ENCODE measurements around the gene LGALS1.

LGALS1 gene

DNA sequence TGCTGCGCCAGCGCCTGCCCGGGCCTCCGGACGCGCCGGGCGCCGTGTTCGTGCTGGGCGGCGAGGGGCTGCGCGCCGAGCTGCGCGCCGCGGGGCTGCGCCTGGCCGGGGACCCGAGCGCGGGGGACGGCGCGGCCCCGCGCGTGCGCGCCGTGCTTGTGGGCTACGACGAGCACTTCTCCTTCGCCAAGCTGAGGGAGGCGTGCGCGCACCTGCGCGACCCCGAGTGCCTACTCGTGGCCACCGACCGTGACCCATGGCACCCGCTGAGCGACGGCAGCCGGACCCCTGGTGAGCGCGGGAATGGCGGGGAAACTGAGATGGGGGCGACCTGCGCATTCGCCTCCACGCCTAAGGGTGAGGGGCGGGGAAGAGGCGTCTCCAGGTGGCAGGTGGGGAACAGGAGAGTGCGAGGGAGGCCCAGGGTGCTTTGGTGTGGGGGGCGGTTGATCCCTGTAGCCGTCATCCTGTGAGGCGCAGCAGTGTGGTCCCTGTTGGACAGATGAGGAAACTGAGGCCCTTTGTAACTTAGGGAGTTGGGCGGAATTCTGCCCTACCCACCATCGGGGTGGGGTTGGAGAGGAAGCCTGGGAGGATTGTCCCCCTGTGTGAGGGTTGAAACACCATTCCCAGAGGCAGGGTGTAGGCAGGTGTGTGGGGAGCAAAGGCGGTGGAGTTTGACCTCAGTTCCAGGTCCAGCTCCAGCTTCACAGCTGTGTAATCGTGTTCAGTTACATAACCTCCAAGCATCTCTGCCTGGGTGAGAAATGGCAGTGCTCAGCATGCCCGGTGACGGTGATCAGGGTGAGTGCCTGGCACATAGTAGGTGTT, 16.2 kb upstream of the LGALS1 start:
- H3K4me3 ChIP-seq, result peak overlapping the region; percentile 32 to 71 (median 46)
- H3K27ac ChIP-seq, result peak overlapping the region in 9 of 21 experiments; percentile 44 to 81 (median 61)

- Histone ChIP-seq H3K27ac (peak overlapping the region in 7 of 21 experiments; percentile 2 to 58 (median 23)), H3K4me3 (peak overlapping the region in 4 of 7 experiments; percentile 41 to 71 (median 56))
Measured at GRCh38 chr22:37659897-37660708, 15.3 kb upstream of the LGALS1 start.

DNA sequence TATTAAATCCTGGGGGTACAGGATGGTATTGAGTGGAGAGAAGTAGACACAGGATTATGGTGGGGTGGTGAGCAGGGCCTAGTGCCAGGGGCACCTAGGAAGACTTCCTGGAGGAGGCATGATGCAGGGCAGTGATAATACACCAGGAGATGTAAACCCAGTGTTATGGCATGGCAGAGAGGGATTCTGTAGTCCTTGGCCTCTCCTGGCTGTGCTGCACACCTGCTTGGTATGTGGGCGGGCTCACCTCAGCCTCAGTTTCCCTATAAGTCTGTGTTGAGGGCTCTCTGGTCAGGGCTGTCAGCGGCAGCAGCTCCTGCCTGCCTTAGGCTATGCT, 14.8 kb upstream of the LGALS1 start:
- Histone ChIP-seq H3K27ac (peak overlapping the region in 9 of 21 experiments; percentile 2 to 58 (median 13)), H3K4me3 (no peak overlapping the region)

GRCh38 chr22:37661160-37661924, 14.1 kb upstream of the LGALS1 start:
- H3K4me3 ChIP-seq, result no peak overlapping the region

DNA sequence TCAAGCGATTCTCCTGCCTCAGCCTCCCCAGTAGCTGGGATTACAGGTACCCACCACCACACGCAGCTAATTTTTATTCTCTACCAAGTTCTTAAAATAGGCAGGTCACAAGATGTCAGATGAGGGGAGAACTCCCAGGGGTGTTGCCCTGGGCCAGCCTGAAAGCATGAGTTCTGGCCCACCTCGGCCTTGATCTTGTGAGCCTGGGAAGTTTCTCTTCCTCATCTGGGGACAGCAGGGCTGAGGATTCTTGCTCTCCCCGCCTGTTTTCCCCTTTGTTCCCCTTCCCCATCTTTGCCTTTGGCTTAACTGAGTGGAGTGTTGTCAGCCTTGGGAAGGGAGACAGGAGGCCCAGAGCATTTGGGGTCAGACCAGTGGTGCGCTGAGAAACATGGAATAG, 13.4 kb upstream of the LGALS1 start:
- H3K27ac ChIP-seq, result peak overlapping the region in 12 of 21 experiments; percentile 3 to 65 (median 28)
- no peak overlapping the region for H3K4me3 ChIP-seq

More at GRCh38 chr22:37661160-37661924, 14.1 kb upstream of the LGALS1 start:
- peak overlapping the region in 11 of 21 experiments; percentile 2 to 67 (median 20) for H3K27ac ChIP-seq

DNA sequence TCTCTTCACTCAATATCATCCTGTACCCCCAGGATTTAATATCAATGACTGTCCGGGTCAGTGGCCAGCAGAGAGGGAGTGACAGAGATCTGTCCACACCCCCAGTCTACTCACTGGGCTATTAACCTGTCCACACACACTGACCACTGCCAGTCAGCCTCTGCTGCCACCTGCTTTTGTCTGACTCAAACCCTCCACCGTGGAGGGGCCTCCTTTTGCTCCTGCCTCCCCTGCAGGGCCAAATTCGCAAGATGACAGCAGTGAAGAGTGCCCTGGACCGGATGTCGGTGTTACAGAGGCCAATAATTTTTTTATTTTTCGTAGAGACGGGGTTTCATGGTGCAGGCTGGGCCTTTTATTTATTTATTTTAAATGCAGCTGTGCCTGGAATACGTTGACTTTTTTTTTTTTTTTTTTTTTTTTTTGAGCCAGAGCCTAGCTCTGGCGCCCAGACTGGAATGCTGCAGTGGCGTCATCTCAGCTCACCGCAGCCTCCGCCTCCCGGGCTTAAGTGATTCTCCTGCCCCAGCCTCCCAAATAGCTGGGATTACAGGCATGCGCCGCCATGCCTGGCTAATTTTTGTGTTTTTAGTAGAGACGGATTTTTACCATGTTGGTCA, 11.8 kb upstream of the LGALS1 start:
- Histone ChIP-seq H3K4me3 (no peak overlapping the region), H3K27ac (no peak overlapping the region)

DNA sequence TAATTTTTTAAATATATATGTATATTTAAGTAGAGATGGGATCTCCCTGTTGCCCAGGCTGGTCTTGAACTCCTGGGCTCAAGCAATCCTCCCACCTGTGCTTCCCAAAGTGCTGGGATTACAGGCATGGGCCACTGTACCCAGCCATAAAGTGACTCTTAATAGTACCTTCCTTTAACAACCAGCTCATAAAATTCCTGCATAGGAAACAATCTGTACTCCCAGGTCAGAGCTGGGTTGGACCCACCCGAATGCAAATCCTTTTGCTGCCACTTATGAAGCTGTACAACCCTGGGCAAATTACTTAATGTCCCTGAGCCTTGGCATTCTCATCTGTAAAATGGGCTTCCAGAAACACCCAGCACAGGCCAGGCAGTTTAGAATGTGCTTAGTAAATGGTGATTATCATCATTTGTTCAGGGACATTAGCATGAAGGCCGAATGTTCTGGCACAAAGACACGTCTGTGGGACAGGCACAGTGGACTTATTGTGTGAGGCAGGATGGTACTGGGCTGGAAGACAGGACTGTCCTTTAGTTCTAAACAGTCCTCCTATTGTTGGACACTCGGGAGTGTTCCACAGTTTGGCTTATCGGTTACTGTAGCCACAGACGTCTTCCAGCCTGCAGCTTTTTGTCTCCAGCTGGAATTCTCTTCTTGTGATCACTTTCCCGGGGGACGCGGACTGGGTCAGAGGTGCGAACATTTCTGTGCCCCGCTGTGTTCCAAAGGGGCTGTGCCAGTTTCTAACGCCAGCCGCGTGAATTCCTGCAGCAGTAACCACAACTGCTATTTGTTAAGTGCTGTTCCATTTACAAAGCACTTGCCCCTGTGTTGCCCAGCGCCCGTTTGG, 11.0 kb upstream of the LGALS1 start:
- Histone ChIP-seq H3K4me3 (no peak overlapping the region), H3K27ac (no peak overlapping the region)

DNA sequence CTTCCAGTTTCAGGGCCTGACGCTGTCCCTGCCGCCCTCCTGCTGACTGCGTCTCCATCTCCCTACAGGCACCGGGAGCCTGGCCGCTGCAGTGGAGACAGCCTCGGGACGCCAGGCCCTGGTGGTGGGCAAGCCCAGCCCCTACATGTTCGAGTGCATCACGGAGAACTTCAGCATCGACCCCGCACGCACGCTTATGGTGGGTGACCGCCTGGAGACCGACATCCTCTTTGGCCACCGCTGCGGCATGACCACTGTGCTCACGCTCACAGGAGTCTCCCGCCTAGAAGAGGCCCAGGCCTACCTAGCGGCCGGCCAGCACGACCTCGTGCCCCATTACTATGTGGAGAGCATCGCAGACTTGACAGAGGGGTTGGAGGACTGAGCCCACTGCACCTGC, 9.9 kb upstream of the LGALS1 start:
- H3K4me3 ChIP-seq, result no peak overlapping the region

GRCh38 chr22:37669586-37669985, 5.8 kb upstream of the LGALS1 start:
- H3K4me3 ChIP-seq, result no peak overlapping the region
- no peak overlapping the region for H3K27ac ChIP-seq

More for the DNA sequence above, 9.9 kb upstream of the LGALS1 start:
- no peak overlapping the region for H3K27ac ChIP-seq

DNA sequence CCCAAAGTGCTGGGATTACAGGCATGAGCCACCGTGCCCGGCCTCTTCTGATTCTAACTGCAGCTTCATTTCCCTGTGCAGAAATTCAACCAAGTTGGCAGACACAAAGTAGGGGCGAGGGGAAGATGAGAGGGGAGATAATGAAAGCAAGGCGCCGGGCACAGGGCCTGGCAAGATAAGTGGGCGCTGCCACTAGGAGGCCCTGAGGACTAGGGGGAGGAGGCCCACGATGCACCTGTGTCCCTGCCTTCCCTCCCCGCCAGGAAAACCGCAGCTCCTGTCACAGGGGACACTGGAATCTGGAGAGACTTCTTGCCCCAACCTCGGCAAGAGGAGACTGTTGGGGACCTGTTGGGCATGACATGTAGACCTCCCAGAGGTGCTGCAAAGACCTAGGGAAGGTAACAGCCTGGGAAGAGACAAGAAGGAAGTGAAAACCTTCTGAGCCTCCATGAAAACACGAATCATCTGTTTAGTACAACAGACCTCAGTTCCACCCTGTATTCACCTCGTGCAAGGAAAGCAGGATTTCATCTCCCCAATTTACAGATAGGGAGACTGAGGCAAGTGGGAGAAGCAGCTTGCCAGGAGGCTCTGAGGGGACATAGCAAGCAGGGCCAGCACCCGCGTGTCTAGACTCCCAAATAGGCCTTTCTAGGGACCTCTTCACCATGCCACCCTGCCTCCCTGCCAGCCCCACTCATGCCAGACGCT, 3.1 kb upstream of the LGALS1 start:
- H3K27ac ChIP-seq, result peak overlapping the region in 6 of 21 experiments; percentile 1 to 91 (median 48)
- no peak overlapping the region for H3K4me3 ChIP-seq

GRCh38 chr22:37672920-37673455, 2.4 kb upstream of the LGALS1 start:
- Histone ChIP-seq H3K27ac (peak overlapping the region in 12 of 21 experiments; percentile 6 to 91 (median 78)), H3K4me3 (no peak overlapping the region)

GRCh38 chr22:37674248-37674647, 1.2 kb upstream of the LGALS1 start:
- Histone ChIP-seq H3K4me3 (no peak overlapping the region), H3K27ac (peak overlapping the region in 20 of 21 experiments; percentile 35 to 96 (median 86))

- peak overlapping the region; percentile 45 to 68 (median 53) for H3K4me3 ChIP-seq
- H3K27ac ChIP-seq, result peak overlapping the region in 20 of 21 experiments; percentile 71 to 96 (median 86)
Measured at GRCh38 chr22:37675930-37676735, 697 bp downstream of the LGALS1 start.

DNA sequence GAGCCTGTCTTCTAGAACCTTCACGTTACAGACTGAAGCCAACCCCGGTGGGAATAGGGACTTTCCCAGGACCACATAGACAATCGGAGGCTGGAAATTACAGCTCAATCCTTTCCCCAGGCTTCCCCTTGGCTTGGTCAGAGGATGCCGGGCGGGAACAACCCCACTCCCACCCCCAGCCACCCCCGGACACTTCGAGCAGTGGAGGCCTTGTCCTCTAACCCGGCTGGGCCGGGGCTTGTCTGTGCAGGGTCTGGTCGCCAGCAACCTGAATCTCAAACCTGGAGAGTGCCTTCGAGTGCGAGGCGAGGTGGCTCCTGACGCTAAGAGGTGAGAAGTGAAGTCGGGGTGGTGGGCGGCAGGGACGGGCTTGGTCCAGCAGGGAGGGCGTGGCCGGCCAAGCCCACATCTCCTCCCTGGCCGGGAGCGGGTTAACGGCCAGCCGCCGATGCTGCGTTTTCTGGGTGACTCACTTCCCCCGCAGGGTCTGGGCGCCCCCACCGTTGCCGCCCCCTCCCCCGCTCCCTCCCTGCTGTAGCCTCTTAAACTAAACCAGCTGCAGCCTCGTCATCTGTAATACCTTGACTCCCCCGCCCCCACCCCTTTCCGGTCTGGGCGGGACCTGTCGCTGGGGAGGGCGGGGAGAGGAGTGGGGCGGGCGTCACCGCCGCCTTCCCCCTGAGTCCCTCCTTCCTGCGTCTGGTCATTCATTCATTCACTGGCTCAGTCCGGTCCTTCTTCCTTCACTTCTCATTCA, 1.5 kb downstream of the LGALS1 start:
- Histone ChIP-seq H3K27ac (peak overlapping the region in 20 of 21 experiments; percentile 71 to 96 (median 86)), H3K4me3 (peak overlapping the region; percentile 45 to 68 (median 53))

DNA sequence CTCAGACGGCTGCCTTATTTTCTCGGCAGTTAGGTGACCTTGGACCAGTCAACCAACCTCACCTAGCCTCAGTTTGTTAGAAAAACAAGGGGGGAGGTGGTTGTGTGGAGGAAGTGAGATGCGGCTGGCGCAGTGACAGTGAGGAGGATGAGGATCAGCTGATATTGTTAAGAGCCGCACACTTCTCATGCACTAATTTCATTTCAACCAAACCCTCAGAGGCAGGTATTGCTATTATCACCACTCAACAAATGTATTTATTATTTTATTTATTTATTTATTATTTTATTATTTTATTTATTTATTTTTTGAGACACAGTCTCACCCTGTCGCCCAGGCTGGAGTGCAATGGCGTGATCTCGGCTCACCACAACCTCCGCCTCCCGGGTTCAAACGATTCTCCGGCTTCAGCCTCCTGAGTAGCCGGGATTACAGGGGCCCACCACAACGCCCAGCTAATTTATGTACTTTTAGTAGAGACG, 2.1 kb downstream of the LGALS1 start:
- H3K27ac ChIP-seq, result peak overlapping the region in 17 of 21 experiments; percentile 71 to 96 (median 89)
- H3K4me3 ChIP-seq, result peak overlapping the region; percentile 45 to 68 (median 53)

- H3K4me3 ChIP-seq, result no peak overlapping the region
- peak overlapping the region in 6 of 21 experiments; percentile 14 to 93 (median 85) for H3K27ac ChIP-seq
Measured at GRCh38 chr22:37678372-37678771, 2.9 kb downstream of the LGALS1 start.
